Thymus (tissue), 2 donors: ENCODE measurements around the gene MMP19. TPM values are rescaled to one million over a fixed set of nuclear protein-coding genes. Genes with fewer than 3 reads are reported as not detected.

ENCODE experiments used
- polyA plus RNA-seq: library from polyadenylated mRNA; stranded (reverse); fragments of 200-250 nt; gene quantifications from one replicate; pipeline ENCODE4 v1.2.3, GENCODE V29; 2013
- total RNA-seq: library from RNA; stranded (reverse); fragments of 120-200 nt; gene quantifications from one replicate; pipeline ENCODE4 v1.2.4, GENCODE V29; 2013
- donor health status: healthy.

MMP19 gene
- total and polyA plus RNA-seq, 2 donors, result 4.5 to 19.9 TPM

Other genes with a start within 250 kb of the MMP19 start
- gene OR10P1, start 206.0 kb downstream of the MMP19 start, total RNA-seq, result not detected
- gene OR10P1, start 206.0 kb downstream of the MMP19 start, polyA plus RNA-seq, result 0.05 TPM
- gene ITGA7, start 135.0 kb downstream of the MMP19 start, total RNA-seq, result 2.8 TPM
- gene ITGA7, start 135.0 kb downstream of the MMP19 start, polyA plus RNA-seq, result 18.7 TPM
- 168 TPM for gene BLOC1S1, start 126.9 kb downstream of the MMP19 start, total RNA-seq
- gene BLOC1S1, start 126.9 kb downstream of the MMP19 start, polyA plus RNA-seq, result 190 TPM
- 1.8 TPM for gene RDH5, start 122.5 kb downstream of the MMP19 start, total RNA-seq
- 7.6 TPM for gene RDH5, start 122.5 kb downstream of the MMP19 start, polyA plus RNA-seq
- gene CD63, start 113.9 kb downstream of the MMP19 start, total RNA-seq, result 221 TPM
- 598 TPM for gene CD63, start 113.9 kb downstream of the MMP19 start, polyA plus RNA-seq
- 1.9 TPM for gene GDF11, start 99.8 kb downstream of the MMP19 start, total RNA-seq
- gene GDF11, start 99.8 kb downstream of the MMP19 start, polyA plus RNA-seq, result 2.8 TPM
- 141 TPM for gene SARNP, start 25.2 kb downstream of the MMP19 start, total RNA-seq
- 112 TPM for gene SARNP, start 25.2 kb downstream of the MMP19 start, polyA plus RNA-seq
- 32.9 TPM for gene ORMDL2, start 24.9 kb downstream of the MMP19 start, total RNA-seq
- gene ORMDL2, start 24.9 kb downstream of the MMP19 start, polyA plus RNA-seq, result 36.3 TPM
- 35.5 TPM for gene DNAJC14, start 13.3 kb downstream of the MMP19 start, total RNA-seq
- gene DNAJC14, start 13.3 kb downstream of the MMP19 start, polyA plus RNA-seq, result 22.2 TPM
- gene PYM1, start 85.0 kb upstream of the MMP19 start, total RNA-seq, result 39.0 TPM
- 57.9 TPM for gene PYM1, start 85.0 kb upstream of the MMP19 start, polyA plus RNA-seq
- 326 TPM for gene DGKA, start 88.2 kb upstream of the MMP19 start, total RNA-seq
- 381 TPM for gene DGKA, start 88.2 kb upstream of the MMP19 start, polyA plus RNA-seq
- gene PMEL, start 123.1 kb upstream of the MMP19 start, total RNA-seq, result 0.28 TPM
- gene PMEL, start 123.1 kb upstream of the MMP19 start, polyA plus RNA-seq, result 0.94 TPM
- 67.2 TPM for gene CDK2, start 123.9 kb upstream of the MMP19 start, total RNA-seq
- gene CDK2, start 123.9 kb upstream of the MMP19 start, polyA plus RNA-seq, result 22.3 TPM
- 39.7 TPM for gene RAB5B, start 131.1 kb upstream of the MMP19 start, total RNA-seq
- gene RAB5B, start 131.1 kb upstream of the MMP19 start, polyA plus RNA-seq, result 63.1 TPM
- 9.4 TPM for gene SUOX, start 154.3 kb upstream of the MMP19 start, total RNA-seq
- gene SUOX, start 154.3 kb upstream of the MMP19 start, polyA plus RNA-seq, result 11.6 TPM
- 1.7 TPM for gene IKZF4, start 178.1 kb upstream of the MMP19 start, total RNA-seq
- gene IKZF4, start 178.1 kb upstream of the MMP19 start, polyA plus RNA-seq, result 2.7 TPM
- gene RPS26, start 199.0 kb upstream of the MMP19 start, total RNA-seq, result 386 TPM
- 2,654 TPM for gene RPS26, start 199.0 kb upstream of the MMP19 start, polyA plus RNA-seq
- 1.4 TPM for gene ERBB3, start 237.2 kb upstream of the MMP19 start, total RNA-seq
- 4.3 TPM for gene ERBB3, start 237.2 kb upstream of the MMP19 start, polyA plus RNA-seq